IMR-90 (cell line): ENCODE measurements around the gene DMD. TPM values are rescaled to one million over a fixed set of nuclear protein-coding genes. Genes with fewer than 3 reads are reported as not detected.

Experiments used
- ATAC-seq: fragments of 200-7000 bp; cut with Tn5 transposase; 2 replicates; pipeline ENCODE4 v1.9.1; 2020; ENCODE audit warnings: low read depth, mild to moderate bottlenecking, moderate library complexity
- BruUV-seq: library from RNA; stranded (reverse); fragments of 400-500 nt; replicated peaks from 2 replicates; lab custom pipeline; 2021; lab: Mats Ljungman, UMichigan
- CTCF ChIA-PET: fragments of 300-600 bp; formaldehyde crosslinking; extraction: SDS; loops from one replicate; lab custom pipeline; 2021; ENCODE audit warnings: antibody characterized with exemption; lab: Yijun Ruan, JAX
- POLR2A ChIA-PET: fragments of 300-600 bp; sonication (Branson Sonifier 250); formaldehyde crosslinking; loops from one replicate; lab custom pipeline; 2022; ENCODE audit warnings: antibody characterized with exemption; ENCODE audit not compliant: unreplicated experiment; lab: Charles Lee
- DNase-seq: peaks from one replicate; pipeline ENCODE4 v3.0.0; 2013
- H2AFZ ChIP-seq: replicated peaks from 2 replicates; pipeline ENCODE3; 2013; ENCODE audit warnings: low read length, mild to moderate bottlenecking; ENCODE audit not compliant: poor library complexity
- H2AK5ac ChIP-seq: 2 replicates; pipeline ENCODE4 v1.6.1; 2013; ENCODE audit warnings: low read depth, low read length, inconsistent platforms
- H2AK9ac ChIP-seq: replicated peaks from 2 replicates; pipeline ENCODE3; 2013; ENCODE audit warnings: mild to moderate bottlenecking, low read depth, low read length, moderate library complexity; ENCODE audit not compliant: poor library complexity
- H2BK120ac ChIP-seq: 2 replicates; pipeline ENCODE4 v1.6.1; 2013; ENCODE audit warnings: low read depth, low read length, inconsistent platforms
- H2BK15ac ChIP-seq: 3 replicates; pipeline ENCODE4 v1.6.1; 2013; ENCODE audit warnings: low read depth, low read length, inconsistent platforms
- H2BK20ac ChIP-seq: 2 replicates; pipeline ENCODE4 v1.6.1; 2013; ENCODE audit warnings: low read depth, mild to moderate bottlenecking, inconsistent platforms, low read length, moderate library complexity
- H2BK5ac ChIP-seq: 2 replicates; pipeline ENCODE4 v1.6.1; 2013; ENCODE audit warnings: mild to moderate bottlenecking, low read depth, low read length, inconsistent platforms; ENCODE audit not compliant: poor library complexity, severe bottlenecking
- H3K14ac ChIP-seq: replicated peaks from 2 replicates; pipeline ENCODE4 v1.6.1; 2013; ENCODE audit warnings: low read depth, low read length, inconsistent platforms
- H3K18ac ChIP-seq: 2 replicates; pipeline ENCODE4 v1.6.1; 2013; ENCODE audit warnings: low read depth, low read length, control low read depth
- H3K23ac ChIP-seq: 2 replicates; pipeline ENCODE4 v1.6.1; 2013; ENCODE audit warnings: low read depth, low read length, inconsistent platforms
- H3K27ac ChIP-seq: 2 replicates; pipeline ENCODE4 v1.5.1; 2013; ENCODE audit warnings: mild to moderate bottlenecking, control low read depth, low read length; ENCODE audit not compliant: insufficient read depth
- H3K27me3 ChIP-seq: 2 replicates; pipeline ENCODE4 v1.6.1; 2013; ENCODE audit warnings: low read length; ENCODE audit not compliant: control insufficient read depth, insufficient read depth
- H3K36me3 ChIP-seq: 2 replicates; pipeline ENCODE4 v1.6.1; 2013; ENCODE audit warnings: low read length, mixed read lengths; ENCODE audit not compliant: control insufficient read depth, insufficient read depth
- H3K4ac ChIP-seq: 2 replicates; pipeline ENCODE4 v1.6.1; 2013; ENCODE audit warnings: low read depth, low read length, inconsistent platforms
- H3K4me1 ChIP-seq: 2 replicates; pipeline ENCODE4 v1.6.1; 2013; ENCODE audit warnings: low read length, mixed read lengths; ENCODE audit not compliant: control insufficient read depth, insufficient read depth
- H3K4me2 ChIP-seq: 2 replicates; pipeline ENCODE4 v1.6.1; 2013; ENCODE audit warnings: low read depth, mild to moderate bottlenecking, control low read depth, low read length, moderate library complexity
- H3K4me3 ChIP-seq: 2 replicates; pipeline ENCODE4 v1.5.1; 2013; ENCODE audit warnings: low read depth, mild to moderate bottlenecking, control low read depth, low read length, moderate library complexity; ENCODE audit not compliant: insufficient read depth
- H3K56ac ChIP-seq: 2 replicates; pipeline ENCODE4 v1.6.1; 2013; ENCODE audit warnings: low read length, inconsistent platforms; ENCODE audit not compliant: insufficient read depth; ENCODE audit errors: extremely low read depth
- H3K79me1 ChIP-seq, 2 experiments: 2 replicates each; pipeline ENCODE4 v1.6.1; 2013; ENCODE audit warnings: low read length in 2 of 2, inconsistent platforms in 1 of 2, low read depth in 1 of 2
- H3K9ac ChIP-seq: 2 replicates; pipeline ENCODE4 v1.6.1; 2013; ENCODE audit warnings: low read depth, low read length, control low read depth
- H3K9me1 ChIP-seq: 2 replicates; pipeline ENCODE4 v1.6.1; 2013; ENCODE audit warnings: low read length, inconsistent platforms; ENCODE audit not compliant: insufficient read depth
- H3K9me3 ChIP-seq: 2 replicates; pipeline ENCODE4 v1.6.1; 2013; ENCODE audit warnings: low read length; ENCODE audit not compliant: control insufficient read depth, insufficient read depth
- H4K20me1 ChIP-seq: 2 replicates; pipeline ENCODE4 v1.6.1; 2013; ENCODE audit warnings: low read length, inconsistent platforms; ENCODE audit not compliant: insufficient read depth
- H4K5ac ChIP-seq: 2 replicates; pipeline ENCODE4 v1.6.1; 2013; ENCODE audit warnings: mild to moderate bottlenecking, low read depth, low read length, control low read depth
- H4K8ac ChIP-seq, 2 experiments: 2 replicates each; pipeline ENCODE4 v1.6.1; 2013; ENCODE audit warnings: low read depth in 2 of 2, low read length in 2 of 2, control low read depth in 1 of 2, inconsistent platforms in 1 of 2
- H4K91ac ChIP-seq: 2 replicates; pipeline ENCODE4 v1.6.1; 2013; ENCODE audit warnings: low read depth, low read length, inconsistent platforms; ENCODE audit not compliant: insufficient read depth
- BHLHE40 ChIP-seq: fragments of 150-350 bp; IDR thresholded peaks from 2 replicates; pipeline ENCODE4 v1.6.1; 2016; ENCODE audit warnings: mild to moderate bottlenecking, low read depth, low read length
- CEBPB ChIP-seq: IDR thresholded peaks from 2 replicates; pipeline ENCODE4 v1.6.1; 2012; ENCODE audit warnings: low read depth, low read length, improper control_type of control experiment
- CHD1 ChIP-seq: IDR thresholded peaks from 2 replicates; pipeline ENCODE4 v1.6.1; 2012; ENCODE audit warnings: low read depth, low read length, improper control_type of control experiment
- FOS ChIP-seq: fragments of 150-350 bp; IDR thresholded peaks from 2 replicates; pipeline ENCODE4 v1.6.1; 2016; ENCODE audit warnings: low read depth, low read length
- MAFK ChIP-seq: IDR thresholded peaks from 2 replicates; pipeline ENCODE4 v1.6.1; 2012; ENCODE audit warnings: low read depth, low read length, improper control_type of control experiment
- MAZ ChIP-seq: IDR thresholded peaks from 2 replicates; pipeline ENCODE4 v1.6.1; 2012; ENCODE audit warnings: low read depth, mild to moderate bottlenecking, low read length, improper control_type of control experiment, moderate library complexity, borderline replicate concordance
- MXI1 ChIP-seq: IDR thresholded peaks from 2 replicates; pipeline ENCODE4 v1.6.1; 2012; ENCODE audit warnings: low read depth, mild to moderate bottlenecking, low read length, moderate library complexity, borderline replicate concordance
- NFE2L2 ChIP-seq: fragments of 150-350 bp; IDR thresholded peaks from 2 replicates; pipeline ENCODE4 v1.6.1; 2016; ENCODE audit warnings: low read depth, mild to moderate bottlenecking, low read length
- POLR2A ChIP-seq: IDR thresholded peaks from 2 replicates; pipeline ENCODE4 v1.6.1; 2012; ENCODE audit warnings: mild to moderate bottlenecking, low read depth, low read length
- RAD21 ChIP-seq: IDR thresholded peaks from 2 replicates; pipeline ENCODE4 v1.6.1; 2012; ENCODE audit warnings: low read length, improper control_type of control experiment
- RCOR1 ChIP-seq: IDR thresholded peaks from 2 replicates; pipeline ENCODE4 v1.6.1; 2012; ENCODE audit warnings: mild to moderate bottlenecking, low read length, improper control_type of control experiment; ENCODE audit not compliant: insufficient replicate concordance
- RFX5 ChIP-seq: IDR thresholded peaks from 2 replicates; pipeline ENCODE4 v1.8.0; 2012; ENCODE audit warnings: low read depth, mild to moderate bottlenecking, low read length, moderate library complexity
- SMC3 ChIP-seq: fragments of 150-350 bp; IDR thresholded peaks from 2 replicates; pipeline ENCODE4 v1.6.1; 2016; ENCODE audit warnings: low read depth, mild to moderate bottlenecking, antibody characterized with exemption, low read length, moderate library complexity
- WGBS, 2 experiments: methylation state at CpG; one replicate each; pipeline versions ENCODE4 v1.1.5 to v1.1.7; 2013; ENCODE audit warnings: missing lambda C conversion rate in 2 of 2; ENCODE audit not compliant: insufficient read length in 1 of 2; ENCODE audit errors: extremely low coverage in 2 of 2; 5-methylcytosine and 5-hydroxymethylcytosine counted together
- dilution Hi-C: fragments of 300-500 bp; cut with HindIII; formaldehyde crosslinking; loops from one replicate; pipeline ENCODE4 v1.14.3; 2018; ENCODE audit warnings: low sequenced_read_pairs; ENCODE audit not compliant: unreplicated experiment
- in situ Hi-C: fragments of 300-500 bp; cut with MboI; formaldehyde crosslinking; loops from 3 replicates; pipeline ENCODE4 v1.14.3; 2019; ENCODE audit warnings: low sequenced_read_pairs, inconsistent platforms, mixed read lengths
- intact Hi-C: fragments of 100-400 bp; cut with micrococcal nuclease; formaldehyde crosslinking; loops from 2 replicates; pipeline ENCODE4 v1.10.0; 2022
- polyA plus RNA-seq, 3 experiments: library from polyadenylated mRNA; depleted of rRNA; stranded (reverse); fragments of >200 nt; gene quantifications; 2 replicates each; pipeline ENCODE4 v1.2.3, GENCODE V29; 2012; ENCODE audit warnings: low replicate concordance in 1 of 3
- total RNA-seq: library from RNA; depleted of rRNA; stranded (reverse); fragments of >200 nt; gene quantifications from 2 replicates; pipeline ENCODE4 v1.2.3, GENCODE V29; 2012
- TF ChIP-seq, protein P1 (sequence below): fragments of 150-350 bp; IDR thresholded peaks from 2 replicates; pipeline ENCODE4 v1.6.1; 2016; ENCODE audit warnings: low read depth, mild to moderate bottlenecking, low read length, moderate library complexity, borderline replicate concordance
- TF ChIP-seq, protein P2 (sequence below): fragments of 150-350 bp; IDR thresholded peaks from 2 replicates; pipeline ENCODE4 v1.6.1; 2017; ENCODE audit warnings: mild to moderate bottlenecking, antibody characterized with exemption, low read length, low read depth
- TF ChIP-seq, protein P3 (sequence below): conservative IDR thresholded peaks from 2 replicates; pipeline ENCODE4 v1.5.1; 2012; ENCODE audit warnings: mild to moderate bottlenecking, low read depth, low read length, improper control_type of control experiment

The DMD gene
- total and polyA plus RNA-seq, 2 of the 4 experiments (the other 2 are of a cell fraction): 6.6 to 11.8 TPM

DNA sequence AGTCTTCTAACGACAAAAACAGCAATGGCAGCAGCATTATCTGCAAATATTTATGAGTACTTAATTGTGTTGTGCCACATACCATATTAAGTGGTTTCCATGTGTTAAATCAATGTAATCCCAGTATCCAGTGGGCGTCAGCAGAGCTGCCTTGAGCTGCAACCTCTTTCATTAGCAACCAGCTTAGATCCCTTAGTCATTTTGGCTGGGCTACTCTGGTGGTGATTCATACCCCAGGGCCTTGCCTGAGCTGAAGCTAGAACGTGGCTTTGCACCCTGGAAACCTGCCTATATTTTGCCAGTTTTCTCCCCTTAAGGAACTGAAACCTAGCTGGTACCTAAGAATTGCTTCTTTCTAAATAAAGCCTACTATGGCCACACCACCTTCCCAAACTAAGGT, 1665.2 kb downstream of the DMD start:
- no peak overlapping the region for H2AK5ac ChIP-seq
- H3K79me1 ChIP-seq: no peaks in the 10 kb centered on the region
- peak; percentile 76 for DNase-seq
- H3K4me2 ChIP-seq: no peak overlapping the region; the same call in 1 of the 2 replicates
- peak; percentile 67 for ATAC-seq
- H4K8ac ChIP-seq: no peak overlapping the region
- no peaks in the 10 kb centered on the region for H3K27me3 ChIP-seq
- H4K5ac ChIP-seq: no peak overlapping the region
- H4K20me1 ChIP-seq: no peaks in the 10 kb centered on the region
- no peak overlapping the region for H3K4me3 ChIP-seq
- no peaks in the 10 kb centered on the region; the same call in 1 of the 2 replicates for H3K4me1 ChIP-seq
- H3K56ac ChIP-seq: no peak overlapping the region
- TF ChIP-seq RAD21: no peak
- TF ChIP-seq BHLHE40: no peak
- TF ChIP-seq CEBPB: no peak
- no peak for TF ChIP-seq MAFK
- TF ChIP-seq, protein P1, sequence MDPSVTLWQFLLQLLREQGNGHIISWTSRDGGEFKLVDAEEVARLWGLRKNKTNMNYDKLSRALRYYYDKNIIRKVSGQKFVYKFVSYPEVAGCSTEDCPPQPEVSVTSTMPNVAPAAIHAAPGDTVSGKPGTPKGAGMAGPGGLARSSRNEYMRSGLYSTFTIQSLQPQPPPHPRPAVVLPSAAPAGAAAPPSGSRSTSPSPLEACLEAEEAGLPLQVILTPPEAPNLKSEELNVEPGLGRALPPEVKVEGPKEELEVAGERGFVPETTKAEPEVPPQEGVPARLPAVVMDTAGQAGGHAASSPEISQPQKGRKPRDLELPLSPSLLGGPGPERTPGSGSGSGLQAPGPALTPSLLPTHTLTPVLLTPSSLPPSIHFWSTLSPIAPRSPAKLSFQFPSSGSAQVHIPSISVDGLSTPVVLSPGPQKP: no peak
- TF ChIP-seq MXI1: no peak
- TF ChIP-seq, protein P2, sequence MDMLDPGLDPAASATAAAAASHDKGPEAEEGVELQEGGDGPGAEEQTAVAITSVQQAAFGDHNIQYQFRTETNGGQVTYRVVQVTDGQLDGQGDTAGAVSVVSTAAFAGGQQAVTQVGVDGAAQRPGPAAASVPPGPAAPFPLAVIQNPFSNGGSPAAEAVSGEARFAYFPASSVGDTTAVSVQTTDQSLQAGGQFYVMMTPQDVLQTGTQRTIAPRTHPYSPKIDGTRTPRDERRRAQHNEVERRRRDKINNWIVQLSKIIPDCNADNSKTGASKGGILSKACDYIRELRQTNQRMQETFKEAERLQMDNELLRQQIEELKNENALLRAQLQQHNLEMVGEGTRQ: no peak
- TF ChIP-seq, protein P3, sequence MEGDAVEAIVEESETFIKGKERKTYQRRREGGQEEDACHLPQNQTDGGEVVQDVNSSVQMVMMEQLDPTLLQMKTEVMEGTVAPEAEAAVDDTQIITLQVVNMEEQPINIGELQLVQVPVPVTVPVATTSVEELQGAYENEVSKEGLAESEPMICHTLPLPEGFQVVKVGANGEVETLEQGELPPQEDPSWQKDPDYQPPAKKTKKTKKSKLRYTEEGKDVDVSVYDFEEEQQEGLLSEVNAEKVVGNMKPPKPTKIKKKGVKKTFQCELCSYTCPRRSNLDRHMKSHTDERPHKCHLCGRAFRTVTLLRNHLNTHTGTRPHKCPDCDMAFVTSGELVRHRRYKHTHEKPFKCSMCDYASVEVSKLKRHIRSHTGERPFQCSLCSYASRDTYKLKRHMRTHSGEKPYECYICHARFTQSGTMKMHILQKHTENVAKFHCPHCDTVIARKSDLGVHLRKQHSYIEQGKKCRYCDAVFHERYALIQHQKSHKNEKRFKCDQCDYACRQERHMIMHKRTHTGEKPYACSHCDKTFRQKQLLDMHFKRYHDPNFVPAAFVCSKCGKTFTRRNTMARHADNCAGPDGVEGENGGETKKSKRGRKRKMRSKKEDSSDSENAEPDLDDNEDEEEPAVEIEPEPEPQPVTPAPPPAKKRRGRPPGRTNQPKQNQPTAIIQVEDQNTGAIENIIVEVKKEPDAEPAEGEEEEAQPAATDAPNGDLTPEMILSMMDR: no peak
- no peak for TF ChIP-seq CHD1
- TF ChIP-seq POLR2A: no peak
- TF ChIP-seq FOS: peak; percentile 36; the same call in 1 of the 2 replicates
- TF ChIP-seq MAZ: no peak
- TF ChIP-seq RCOR1: no peak
- TF ChIP-seq NFE2L2: peak; percentile 38; the same call in 1 of the 2 replicates
- no peak for TF ChIP-seq RFX5
- TF ChIP-seq SMC3: no peak
- no peaks in the 10 kb centered on the region for H3K9me3 ChIP-seq
- H3K23ac ChIP-seq: no peak overlapping the region
- H2AK9ac ChIP-seq: no peak overlapping the region
- H2BK20ac ChIP-seq: no peak overlapping the region
- no peaks in the 10 kb centered on the region for H3K36me3 ChIP-seq
- no peaks in the 10 kb centered on the region for H3K9me1 ChIP-seq
- H2BK5ac ChIP-seq: peak overlapping the region; percentile 25
- no TSS peak for BruUV-seq
- CTCF ChIA-PET: interaction anchor here (1.1 kb wide), 1 partner anchor 47 kb away, joined by 3 read pairs; no protein-coding TSS in a partner anchor
- intact Hi-C loops (no loop called here), dilution Hi-C loops (no loop called here), in situ Hi-C loops (no loop called here)
- no peak overlapping the region for H4K91ac ChIP-seq
- H2AFZ ChIP-seq: no peak overlapping the region
- H3K14ac ChIP-seq: no peak overlapping the region
- H3K9ac ChIP-seq: no peak overlapping the region
- H3K4ac ChIP-seq: no peak overlapping the region
- H2BK15ac ChIP-seq: no peak overlapping the region
- WGBS, 2 experiments: 0% methylated on average over 1 of the region's 3 CpGs; no CpG with 5 or more reads in 1 of the 2 experiments
- no peak overlapping the region for H2BK120ac ChIP-seq
- no peak overlapping the region for H3K18ac ChIP-seq
- POLR2A ChIA-PET: no interaction called here
- H3K27ac ChIP-seq: no peak overlapping the region
